ENCODE data around the gene PANX3. TPM values are rescaled to one million over a fixed set of nuclear protein-coding genes. Genes with fewer than 3 reads are reported as not detected.

The PANX3 gene
- total RNA-seq, 1 experiment from 2014 or later = not detected

DNA sequence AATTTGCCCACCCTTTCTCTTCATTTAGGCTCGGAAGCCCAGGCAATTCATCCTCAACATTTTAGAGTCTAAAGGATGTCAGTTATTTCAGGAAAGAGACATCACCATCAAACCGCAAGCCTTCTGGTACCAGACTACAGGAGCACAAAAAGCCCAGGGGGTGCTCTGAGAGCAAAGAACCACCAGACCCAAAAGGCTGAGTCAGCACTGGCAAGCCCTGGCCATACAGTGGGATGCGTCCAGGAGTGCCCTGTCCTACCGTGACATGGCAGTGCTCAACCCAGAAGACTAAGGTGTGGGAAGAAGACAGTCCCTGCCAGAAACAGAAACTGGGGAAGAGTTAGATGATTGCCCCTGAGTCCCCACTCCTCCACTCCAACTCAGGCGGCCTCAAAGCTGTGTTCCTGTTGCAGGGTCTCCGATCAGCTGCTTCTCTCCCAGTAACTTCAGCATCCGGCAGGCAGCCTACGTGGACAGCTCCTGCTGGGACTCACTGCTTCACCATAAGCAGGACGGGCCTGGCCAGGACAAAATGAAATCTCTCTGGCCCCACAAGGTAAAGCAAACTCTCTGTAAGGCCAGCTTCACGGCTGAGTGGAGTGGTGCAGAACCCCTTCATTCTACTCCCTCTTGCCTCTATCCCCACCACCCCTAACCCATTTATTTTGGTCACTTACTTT is 1.5 kb downstream of the PANX3 start:
- no peaks in the 10 kb centered on the region for H3K9me3 Mint-ChIP-seq (ENCODE audit: unreplicated experiment)
- no peaks in the 10 kb centered on the region for H3K4me1 Mint-ChIP-seq (ENCODE audit: insufficient read depth, unreplicated experiment)
- no peak overlapping the region for H3K4me3 Mint-ChIP-seq (ENCODE audit: unreplicated experiment)
- intact Hi-C loops (cut with micrococcal nuclease) = no loop called here
- peaks cover 19% of the 10 kb centered on the region for H3K27me3 Mint-ChIP-seq (ENCODE audit: insufficient read depth, unreplicated experiment)
- no peak for DNase-seq (ENCODE audit: unreplicated experiment)
- no TSS peak for BruUV-seq (replicated peaks)
- no peak overlapping the region for H3K27ac Mint-ChIP-seq (ENCODE audit: low read depth, unreplicated experiment)
- TF ChIP-seq, protein P1, sequence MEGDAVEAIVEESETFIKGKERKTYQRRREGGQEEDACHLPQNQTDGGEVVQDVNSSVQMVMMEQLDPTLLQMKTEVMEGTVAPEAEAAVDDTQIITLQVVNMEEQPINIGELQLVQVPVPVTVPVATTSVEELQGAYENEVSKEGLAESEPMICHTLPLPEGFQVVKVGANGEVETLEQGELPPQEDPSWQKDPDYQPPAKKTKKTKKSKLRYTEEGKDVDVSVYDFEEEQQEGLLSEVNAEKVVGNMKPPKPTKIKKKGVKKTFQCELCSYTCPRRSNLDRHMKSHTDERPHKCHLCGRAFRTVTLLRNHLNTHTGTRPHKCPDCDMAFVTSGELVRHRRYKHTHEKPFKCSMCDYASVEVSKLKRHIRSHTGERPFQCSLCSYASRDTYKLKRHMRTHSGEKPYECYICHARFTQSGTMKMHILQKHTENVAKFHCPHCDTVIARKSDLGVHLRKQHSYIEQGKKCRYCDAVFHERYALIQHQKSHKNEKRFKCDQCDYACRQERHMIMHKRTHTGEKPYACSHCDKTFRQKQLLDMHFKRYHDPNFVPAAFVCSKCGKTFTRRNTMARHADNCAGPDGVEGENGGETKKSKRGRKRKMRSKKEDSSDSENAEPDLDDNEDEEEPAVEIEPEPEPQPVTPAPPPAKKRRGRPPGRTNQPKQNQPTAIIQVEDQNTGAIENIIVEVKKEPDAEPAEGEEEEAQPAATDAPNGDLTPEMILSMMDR (IDR thresholded peaks at IDR 0.05; ENCODE audit: unreplicated experiment) = no peak
- ChIA-PET POLR2A (interaction anchor here (1.4 kb wide), 1 partner anchor 10 kb away, joined by 3 read pairs; the partner anchor contains the start of gene TBRG1), CTCF (interaction anchor here (0.6 to 1.0 kb wide), 2 partner anchors 529 to 1206 kb away, joined by 3 read pairs; no protein-coding TSS in a partner anchor)
- H3K36me3 Mint-ChIP-seq (ENCODE audit: insufficient read depth, unreplicated experiment) = no peaks in the 10 kb centered on the region

DNA sequence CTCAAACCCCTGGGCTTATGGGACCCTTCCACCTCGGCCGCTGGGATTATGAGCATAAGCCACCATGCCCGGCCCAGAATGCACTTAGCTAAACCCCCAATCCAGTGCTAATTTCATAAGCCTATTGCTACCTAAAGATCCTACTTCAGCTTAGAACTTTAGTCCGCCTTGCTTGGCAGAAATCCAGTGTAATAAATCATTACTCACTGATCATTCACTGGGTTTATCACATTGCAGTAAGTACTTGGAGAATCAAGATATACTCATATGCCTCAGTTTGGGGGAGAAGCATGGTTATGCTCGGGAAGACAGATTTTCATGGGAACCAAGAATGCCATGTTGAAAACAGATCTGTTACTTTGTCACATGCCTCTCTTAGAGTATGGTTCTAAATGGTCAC is 7.6 kb downstream of the PANX3 start:
- no peaks in the 10 kb centered on the region for H3K9me3 Mint-ChIP-seq (ENCODE audit: unreplicated experiment)
- TF ChIP-seq, protein P1 (IDR thresholded peaks at IDR 0.05; ENCODE audit: unreplicated experiment) = no peak
- ChIA-PET CTCF (interaction anchor here (1.6 kb wide), 1 partner anchor 203 kb away, joined by 4 read pairs; no protein-coding TSS in a partner anchor), POLR2A (no interaction called here)
- peaks cover 5% of the 10 kb centered on the region for H3K4me1 Mint-ChIP-seq (ENCODE audit: insufficient read depth, unreplicated experiment)
- H3K4me3 Mint-ChIP-seq (ENCODE audit: unreplicated experiment) = no peak overlapping the region
- intact Hi-C loops (cut with micrococcal nuclease) = no loop called here
- BruUV-seq (replicated peaks) = no TSS peak
- H3K27ac Mint-ChIP-seq (ENCODE audit: low read depth, unreplicated experiment) = no peak overlapping the region
- DNase-seq (ENCODE audit: unreplicated experiment) = no peak
- peaks cover 20% of the 10 kb centered on the region for H3K27me3 Mint-ChIP-seq (ENCODE audit: insufficient read depth, unreplicated experiment)
- no peaks in the 10 kb centered on the region for H3K36me3 Mint-ChIP-seq (ENCODE audit: insufficient read depth, unreplicated experiment)

DNA sequence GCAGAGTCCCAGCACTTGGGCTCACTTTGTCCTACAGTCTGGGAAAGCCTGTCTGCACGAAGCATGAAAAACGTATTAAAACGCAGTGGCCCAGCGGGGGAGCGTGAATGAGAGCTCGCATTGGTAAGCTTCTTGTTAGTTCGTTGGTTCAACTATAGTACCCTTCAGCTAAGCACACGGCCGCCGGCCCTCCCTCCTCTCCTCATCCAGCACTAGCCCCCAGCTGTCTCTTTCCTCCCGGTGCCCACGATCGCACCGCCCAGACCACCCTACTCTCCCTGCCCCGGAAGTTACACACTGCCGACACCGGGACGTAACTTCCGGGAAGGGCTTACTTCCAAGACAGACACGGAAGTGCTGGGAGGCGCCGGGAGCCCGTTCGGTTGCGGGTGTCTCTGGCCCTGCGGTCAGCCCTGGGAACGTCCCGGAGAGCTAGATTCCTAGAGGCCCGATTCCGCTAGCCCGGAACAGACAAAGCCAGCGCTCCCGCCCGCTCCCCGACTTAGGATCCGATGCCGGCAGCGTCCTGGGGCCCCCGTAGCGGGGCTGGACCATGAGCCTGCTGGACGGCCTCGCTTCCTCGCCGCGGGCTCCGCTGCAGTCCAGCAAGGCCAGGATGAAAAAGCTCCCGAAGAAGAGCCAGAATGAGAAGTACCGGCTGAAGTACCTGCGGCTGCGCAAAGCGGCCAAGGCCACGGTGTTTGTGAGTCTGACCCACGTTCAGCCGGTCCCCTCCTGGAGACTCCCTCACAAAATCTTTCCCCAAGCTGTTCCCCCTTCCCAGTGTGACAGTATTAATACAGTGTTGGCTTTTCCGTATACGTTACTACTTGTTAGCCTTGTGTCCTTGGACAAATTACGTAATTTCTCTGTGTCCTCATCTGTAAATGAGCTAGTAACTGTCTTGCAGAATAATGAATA is 11.6 kb downstream of the PANX3 start, which contains the start of gene TBRG1:
TSS of gene TBRG1 (plus strand) at position 334 of the 921 bp plus-strand sequence. CDS start at position 554, 220 bp downstream.
- peaks cover 26% of the 10 kb centered on the region for H3K36me3 Mint-ChIP-seq (ENCODE audit: insufficient read depth, unreplicated experiment)
- peaks cover 17% of the 10 kb centered on the region for H3K4me1 Mint-ChIP-seq (ENCODE audit: insufficient read depth, unreplicated experiment)
- TF ChIP-seq, protein P1 (IDR thresholded peaks at IDR 0.05; ENCODE audit: unreplicated experiment) = no peak
- DNase-seq (ENCODE audit: unreplicated experiment) = peak; percentile 87
- peak within 1 kb of the TSS; percentile 95 for H3K4me3 Mint-ChIP-seq (ENCODE audit: unreplicated experiment)
- H3K9me3 Mint-ChIP-seq (ENCODE audit: unreplicated experiment) = no peaks in the 10 kb centered on the region
- peak within 1 kb of the TSS; percentile 99 for H3K27ac Mint-ChIP-seq (ENCODE audit: low read depth, unreplicated experiment)
- ChIA-PET POLR2A (interaction anchor here (0.5 to 3.2 kb wide), 17 partner anchors 9 to 969 kb away, joined by 3 to 19 read pairs (median 3); partner anchors contain the start of gene MSANTD2), CTCF (interaction anchor here (0.6 to 4.7 kb wide), 12 partner anchors 18 to 1688 kb away, joined by 3 to 38 read pairs (median 4); no protein-coding TSS in a partner anchor)
- peaks cover 16% of the 10 kb centered on the region for H3K27me3 Mint-ChIP-seq (ENCODE audit: insufficient read depth, unreplicated experiment)
- TSS peak; percentile 55 for BruUV-seq (replicated peaks)
- intact Hi-C loops (cut with micrococcal nuclease) = no loop called here
